ENCODE data around the gene ANXA3. TPM values are rescaled to one million over a fixed set of nuclear protein-coding genes. Genes with fewer than 3 reads are reported as not detected.

Gene ANXA3
- total and polyA plus RNA-seq, 2 donors (not counting 3 experiments of a cell fraction or from before 2014, with no cell fraction given), result 52.9 to 78.4 TPM

DNA sequence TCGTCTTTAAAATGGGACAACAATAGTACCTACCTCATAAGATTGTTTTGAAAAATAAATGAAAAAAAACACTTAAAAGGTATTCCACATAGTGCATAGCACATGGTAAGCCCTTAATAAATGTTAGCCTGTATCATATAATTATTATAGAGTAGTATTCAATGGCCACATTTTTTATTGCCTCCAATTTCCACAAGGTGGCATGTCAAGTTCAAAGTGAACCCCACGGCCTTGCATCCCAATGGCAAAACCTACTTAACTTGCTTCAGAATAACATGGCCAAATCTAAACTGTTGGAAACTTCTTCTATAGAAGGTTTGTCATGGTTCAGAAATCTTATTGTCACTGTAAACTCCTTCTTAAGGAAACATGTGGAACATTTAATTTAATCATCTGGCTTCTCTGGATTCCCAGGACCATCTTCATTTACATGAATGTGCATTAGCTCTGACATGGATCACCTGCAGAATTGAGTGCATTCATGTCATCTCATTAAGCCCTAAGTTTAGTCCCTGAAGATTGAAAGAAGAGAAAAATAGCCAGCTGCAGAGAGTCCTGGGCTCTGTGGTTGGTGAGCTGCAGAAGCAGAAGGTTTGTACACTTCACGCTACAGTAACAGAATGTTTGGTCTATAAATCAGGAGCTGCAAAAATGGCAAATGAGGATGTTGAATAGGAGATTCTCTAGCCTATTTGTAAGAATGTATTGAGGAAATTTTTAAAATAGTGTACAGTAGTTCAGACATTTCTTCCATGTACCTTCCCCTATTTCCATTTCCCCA lies 61.0 kb downstream of the ANXA3 start:
- Histone ChIP-seq H3K9me3 (replicated peaks; ENCODE audit: control insufficient read depth, insufficient read depth, low read length) (no peaks in the 10 kb centered on the region), H3K27ac (ENCODE audit: insufficient read depth, low read depth, low read length) (no peak overlapping the region), H3K9me1 (replicated peaks; ENCODE audit: control insufficient read depth, extremely low read depth, insufficient read depth, low read length) (no peaks in the 10 kb centered on the region), H3K9ac (replicated peaks; ENCODE audit: extremely low read depth, insufficient read depth, low read length) (no peak overlapping the region), H4K20me1 (replicated peaks; ENCODE audit: control insufficient read depth, extremely low read depth, insufficient read depth, low read length) (no peaks in the 10 kb centered on the region), H2AFZ (ENCODE audit: low read depth, low read length) (no peak overlapping the region), H3K4me3 (replicated peaks in 1 of 3; ENCODE audit: insufficient read depth in 1 of 3, low read depth in 1 of 3, low read length in 3 of 3) (no peak overlapping the region), H3K4me2 (ENCODE audit: insufficient read depth, low read length) (no peak overlapping the region), H3K36me3 (ENCODE audit: control insufficient read depth in 2 of 2, extremely low read depth in 1 of 2, insufficient read depth in 2 of 2, low read length in 2 of 2) (no peaks in the 10 kb centered on the region), H3K27me3 (ENCODE audit: control insufficient read depth in 2 of 2, insufficient read depth in 2 of 2, low read length in 2 of 2) (no peaks in the 10 kb centered on the region), H3K79me2 (ENCODE audit: control insufficient read depth, insufficient read depth, low read length) (no peaks in the 10 kb centered on the region), H3K4me1 (ENCODE audit: control insufficient read depth, extremely low read depth, insufficient read depth, low read length) (no peaks in the 10 kb centered on the region)
- BruUV-seq (replicated peaks), result no TSS peak
- TF ChIP-seq, protein P1, sequence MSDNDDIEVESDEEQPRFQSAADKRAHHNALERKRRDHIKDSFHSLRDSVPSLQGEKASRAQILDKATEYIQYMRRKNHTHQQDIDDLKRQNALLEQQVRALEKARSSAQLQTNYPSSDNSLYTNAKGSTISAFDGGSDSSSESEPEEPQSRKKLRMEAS (IDR thresholded peaks at IDR 0.05; ENCODE audit: insufficient read depth, insufficient read length), result no peak
- TF ChIP-seq FOS (IDR thresholded peaks at IDR 0.05; ENCODE audit: borderline replicate concordance, insufficient read depth, low read length) (no peak), JUN (IDR thresholded peaks at IDR 0.05; ENCODE audit: borderline replicate concordance, insufficient read depth, insufficient read length, low read depth) (no peak), GATA2 (IDR thresholded peaks at IDR 0.05; ENCODE audit: insufficient read depth, insufficient read length, low read depth, low read length) (no peak), POLR2A (IDR thresholded peaks at IDR 0.05; ENCODE audit: low read depth, low read length) (no peak)
- TF ChIP-seq, protein P2, sequence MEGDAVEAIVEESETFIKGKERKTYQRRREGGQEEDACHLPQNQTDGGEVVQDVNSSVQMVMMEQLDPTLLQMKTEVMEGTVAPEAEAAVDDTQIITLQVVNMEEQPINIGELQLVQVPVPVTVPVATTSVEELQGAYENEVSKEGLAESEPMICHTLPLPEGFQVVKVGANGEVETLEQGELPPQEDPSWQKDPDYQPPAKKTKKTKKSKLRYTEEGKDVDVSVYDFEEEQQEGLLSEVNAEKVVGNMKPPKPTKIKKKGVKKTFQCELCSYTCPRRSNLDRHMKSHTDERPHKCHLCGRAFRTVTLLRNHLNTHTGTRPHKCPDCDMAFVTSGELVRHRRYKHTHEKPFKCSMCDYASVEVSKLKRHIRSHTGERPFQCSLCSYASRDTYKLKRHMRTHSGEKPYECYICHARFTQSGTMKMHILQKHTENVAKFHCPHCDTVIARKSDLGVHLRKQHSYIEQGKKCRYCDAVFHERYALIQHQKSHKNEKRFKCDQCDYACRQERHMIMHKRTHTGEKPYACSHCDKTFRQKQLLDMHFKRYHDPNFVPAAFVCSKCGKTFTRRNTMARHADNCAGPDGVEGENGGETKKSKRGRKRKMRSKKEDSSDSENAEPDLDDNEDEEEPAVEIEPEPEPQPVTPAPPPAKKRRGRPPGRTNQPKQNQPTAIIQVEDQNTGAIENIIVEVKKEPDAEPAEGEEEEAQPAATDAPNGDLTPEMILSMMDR (IDR thresholded peaks at IDR 0.05; ENCODE audit: extremely low read depth in 1 of 2, insufficient read depth in 1 of 2, low read depth in 1 of 2, low read length in 2 of 2), result peak; percentile 45 to 46
- ChIA-PET CTCF (interaction anchor here (0.8 to 10.3 kb wide), 25 partner anchors 10 to 340 kb away, joined by 3 to 129 read pairs (median 4); partner anchors contain the start of genes BMP2K and PAQR3), POLR2A (no interaction called here)
- peak; percentile 78 for FAIRE-seq
- peak; percentile 62 for DNase-seq (ENCODE audit: low read depth, low spot score)
- dilution Hi-C loops (cut with MboI; ENCODE audit: extremely low pct_ligation_motif_present, low sequenced_read_pairs) (loop anchor here (25.0 kb wide), 1 partner anchor 250 kb away; no protein-coding TSS in a partner anchor), intact Hi-C loops (cut with micrococcal nuclease) (loop anchor here (1.0 to 10.0 kb wide), 5 partner anchors 32 to 555 kb away; partner anchors contain the start of genes FRAS1 and PAQR3)
